ENCODE measurements around the gene DIDO1.

The DIDO1 gene

GRCh38 chr20:62889871-62890270, 36.4 kb downstream of the DIDO1 start:
- no peak for DNase-seq

- no peak for DNase-seq
Observed at GRCh38 chr20:62889411-62889810, 36.9 kb downstream of the DIDO1 start.

- DNase-seq, result no peak
Observed at GRCh38 chr20:62888910-62889309, 37.4 kb downstream of the DIDO1 start.

- no peak for DNase-seq
Observed at GRCh38 chr20:62888406-62888805, 37.9 kb downstream of the DIDO1 start.

- no peak for DNase-seq
Observed at GRCh38 chr20:62887860-62888239, 38.5 kb downstream of the DIDO1 start.

- DNase-seq, result peak; percentile 82
Observed at GRCh38 chr20:62887152-62887859, 39.0 kb downstream of the DIDO1 start.

- DNase-seq, result no peak
Observed at GRCh38 chr20:62886709-62887058, 39.6 kb downstream of the DIDO1 start.

- DNase-seq, result no peak
Observed at GRCh38 chr20:62885896-62886708, 40.2 kb downstream of the DIDO1 start.

- DNase-seq, result no peak
Observed at GRCh38 chr20:62885046-62885895, 41.0 kb downstream of the DIDO1 start.

GRCh38 chr20:62884556-62884955, 41.7 kb downstream of the DIDO1 start:
- no peak for DNase-seq

- DNase-seq, result no peak
Observed at GRCh38 chr20:62882426-62882825, 43.9 kb downstream of the DIDO1 start.

GRCh38 chr20:62881662-62882395, 44.5 kb downstream of the DIDO1 start:
- no peak for DNase-seq

- no peak for DNase-seq
Observed at GRCh38 chr20:62880935-62881661, 45.2 kb downstream of the DIDO1 start.

- no peak for DNase-seq
Observed at GRCh38 chr20:62880147-62880934, 46.0 kb downstream of the DIDO1 start.

GRCh38 chr20:62879275-62880146, 46.8 kb downstream of the DIDO1 start:
- DNase-seq, result no peak

GRCh38 chr20:62878244-62879038, 47.9 kb downstream of the DIDO1 start:
- DNase-seq, result no peak

GRCh38 chr20:62876902-62877816, 49.1 kb downstream of the DIDO1 start:
- peak; percentile 88 for DNase-seq

- no peak for DNase-seq
Observed at GRCh38 chr20:62876501-62876901, 49.8 kb downstream of the DIDO1 start.

All from left hindlimb (tissue), 1 donor.